Frontal cortex (tissue), 4 donors: ENCODE measurements around the gene OCEL1. TPM values are rescaled to one million over a fixed set of nuclear protein-coding genes. Genes with fewer than 3 reads are reported as not detected.

ENCODE experiments used
- DNase-seq, 2 donors: peaks; one replicate each; pipeline ENCODE4 v3.0.0; 2012; ENCODE audit warnings: low spot score in 2 of 2
- FAIRE-seq: peaks from 2 replicates; lab custom pipeline; 2012; peaks lifted over from hg19 to GRCh38; lab: Jason Lieb, UNC
- total RNA-seq: library from RNA; depleted of rRNA; stranded (reverse); fragments of >200 nt; gene quantifications from one replicate; pipeline ENCODE4 v1.2.3, GENCODE V29; 2014
- donor health status: control.
- donor health status: control.
- donor health status: control.

OCEL1 gene
- total RNA-seq, 1 donor from 2014 or later = 0.82 TPM

GRCh38 chr19:17236811-17237543, 11.0 kb downstream of the OCEL1 start:
- DNase-seq (no peak), FAIRE-seq (no peak)

- FAIRE-seq (no peak), DNase-seq (no peak)
Observed at GRCh38 chr19:17237747-17238706, 12.0 kb downstream of the OCEL1 start.

DNA sequence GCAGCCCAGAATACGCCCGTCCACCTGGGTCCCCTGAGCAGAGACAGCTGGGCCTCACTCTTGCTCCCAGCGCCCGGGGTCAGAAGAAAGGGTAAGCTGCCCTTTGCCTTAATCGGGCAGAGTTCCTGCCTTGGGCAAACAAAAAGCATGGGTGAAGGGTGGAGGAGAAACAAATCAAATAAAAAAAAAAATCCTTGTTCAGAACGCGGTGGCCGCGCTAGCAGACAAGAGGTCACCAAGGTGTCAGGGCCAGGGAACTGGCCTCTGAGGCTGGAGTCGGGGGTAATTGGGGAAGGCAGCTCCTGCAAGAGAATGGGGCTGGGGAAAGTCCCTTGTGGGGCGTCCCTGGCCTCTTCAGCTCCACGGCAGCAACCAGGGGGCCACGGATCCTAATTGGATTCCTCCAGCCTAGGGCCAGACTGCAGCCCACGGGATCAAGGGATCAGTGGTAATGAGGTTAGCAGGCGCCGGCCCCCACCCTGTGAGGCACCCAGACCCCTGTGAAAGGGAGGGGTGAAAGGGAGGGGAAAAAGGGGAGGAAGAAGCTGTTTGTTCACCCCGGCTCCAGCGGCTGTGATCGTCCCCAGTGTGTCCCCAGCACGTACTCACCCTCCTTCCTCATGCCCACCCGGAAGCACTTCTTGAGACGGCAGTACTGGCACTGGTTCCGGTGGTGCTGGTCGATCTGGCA, 14.2 kb downstream of the OCEL1 start:
- FAIRE-seq (no peak), DNase-seq (no peak)

DNA sequence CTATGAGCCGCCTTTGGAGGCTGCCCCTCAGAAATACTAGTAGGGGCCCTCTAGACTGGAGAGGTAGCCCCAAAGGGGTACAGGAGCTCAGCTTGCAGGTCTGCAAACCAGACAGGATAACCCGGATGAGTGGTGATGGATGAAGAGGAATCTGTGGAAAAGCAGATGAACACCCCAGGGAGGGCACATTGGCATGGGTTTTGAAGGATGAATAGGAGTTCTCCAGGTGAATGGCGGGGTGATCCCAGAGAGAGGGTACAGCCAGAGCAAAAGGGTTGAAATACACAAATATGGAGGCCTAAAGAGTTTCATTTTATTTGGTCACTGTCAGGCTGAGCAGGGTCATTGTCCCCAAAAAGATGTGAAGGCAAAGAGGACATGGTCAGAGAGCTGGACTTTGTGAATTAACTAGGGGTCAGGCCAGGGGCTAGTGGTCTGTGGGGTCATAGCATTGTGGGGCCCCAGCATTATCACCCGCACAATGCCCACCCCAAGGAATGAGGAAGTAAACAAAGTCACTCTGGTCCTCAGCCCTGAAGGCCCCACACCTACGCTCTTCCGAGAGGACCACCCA, 14.9 kb downstream of the OCEL1 start:
- DNase-seq (no peak), FAIRE-seq (no peak)

GRCh38 chr19:17242431-17243208, 16.6 kb downstream of the OCEL1 start:
- no peak for FAIRE-seq
- no peak for DNase-seq

- FAIRE-seq (no peak), DNase-seq (no peak)
Observed at GRCh38 chr19:17243211-17243829, 17.3 kb downstream of the OCEL1 start.

DNA sequence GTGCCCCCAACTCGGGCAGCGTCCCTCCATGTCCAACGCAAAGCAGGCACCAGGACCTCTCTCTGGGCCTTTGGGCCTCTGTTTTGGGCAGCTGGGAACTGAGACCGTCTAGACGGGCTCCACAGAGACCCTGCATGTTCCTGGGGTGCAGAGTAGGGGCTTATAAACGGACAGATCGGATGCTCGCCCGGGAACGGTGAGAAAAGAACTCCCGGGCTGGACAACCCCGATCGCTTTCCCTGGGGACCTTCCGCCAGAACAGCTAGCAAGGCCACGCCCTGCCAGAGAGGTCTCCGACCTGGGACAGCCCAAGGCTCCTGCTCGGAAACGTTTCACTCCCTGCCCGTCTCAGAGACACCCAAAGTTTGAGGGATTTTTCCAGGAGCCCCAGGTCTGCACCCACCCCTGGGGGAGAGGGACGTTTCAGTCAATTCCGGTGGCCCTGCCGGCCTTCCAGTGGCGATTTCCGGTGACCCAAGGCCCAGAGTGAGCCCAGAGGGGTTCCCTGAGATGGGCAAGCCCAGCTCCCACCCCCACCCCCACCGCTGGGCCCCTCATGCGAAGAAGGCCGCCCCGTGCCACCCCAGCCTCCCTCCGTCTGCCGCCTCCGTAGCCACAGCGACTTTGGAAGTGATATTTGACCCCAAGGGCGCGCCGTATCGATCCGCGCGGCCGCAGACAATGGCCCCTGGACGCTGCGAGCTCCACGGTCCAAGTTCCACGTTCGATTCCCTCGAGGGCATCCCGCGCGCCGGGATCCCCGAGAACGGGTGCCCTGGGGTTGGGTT, 18.0 kb downstream of the OCEL1 start:
- no peak for FAIRE-seq
- no peak for DNase-seq

DNA sequence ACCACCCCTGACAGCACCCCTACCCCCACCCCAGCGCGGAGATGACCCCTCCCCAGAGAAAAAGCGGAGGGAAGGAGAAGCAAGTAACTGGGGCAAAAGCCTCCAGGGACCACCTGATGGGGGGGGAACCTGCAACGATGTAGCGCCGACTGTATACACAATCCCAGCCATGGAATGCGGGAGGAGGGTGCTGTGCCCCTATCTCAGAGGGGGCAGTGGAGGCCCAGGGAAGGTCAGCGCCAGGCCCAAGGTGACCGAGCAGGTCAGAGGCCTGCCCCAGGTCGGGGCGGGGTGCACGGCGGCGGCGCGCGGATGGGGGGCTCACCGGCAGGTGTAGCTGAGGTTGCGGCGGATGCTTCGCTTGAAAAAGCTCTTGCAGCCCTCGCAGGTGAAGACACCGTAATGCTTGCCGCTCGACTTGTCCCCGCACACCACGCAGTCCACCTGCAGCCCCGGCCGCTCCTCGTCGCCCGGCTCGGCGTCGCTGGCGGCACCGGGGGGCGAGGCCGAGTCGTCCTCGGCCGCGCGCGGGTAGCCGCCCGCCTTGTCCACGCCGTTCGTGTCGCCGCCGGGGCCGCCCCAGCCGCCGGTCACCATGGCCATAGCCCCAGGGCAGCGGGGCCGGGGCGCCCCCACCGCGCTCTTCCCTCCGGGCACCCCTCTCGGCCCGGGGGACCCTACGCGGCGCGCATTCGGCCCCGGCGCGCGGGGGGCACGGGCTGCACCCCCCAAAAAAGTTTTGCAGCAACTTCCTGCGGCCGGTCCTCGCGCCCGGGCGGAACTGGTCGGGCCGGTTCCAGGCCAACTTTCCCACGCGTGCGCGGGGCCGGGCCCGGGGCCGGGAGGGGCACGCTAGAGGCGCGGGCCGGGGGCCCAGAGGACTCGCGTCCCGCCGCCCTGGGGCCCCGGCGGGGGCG, 18.9 kb downstream of the OCEL1 start:
- no peak for FAIRE-seq
- peak in 1 of 2 donors; percentile 72 for DNase-seq

GRCh38 chr19:17245535-17245984, 19.5 kb downstream of the OCEL1 start, which contains the start of gene NR2F6:
TSS of gene NR2F6 (minus strand) at chr19:17245919. CDS start at chr19:17245220, 699 bp downstream.
- DNase-seq (no peak), FAIRE-seq (no peak)

- DNase-seq (no peak), FAIRE-seq (no peak)
Observed at GRCh38 chr19:17246681-17247425, 20.8 kb downstream of the OCEL1 start.

DNA sequence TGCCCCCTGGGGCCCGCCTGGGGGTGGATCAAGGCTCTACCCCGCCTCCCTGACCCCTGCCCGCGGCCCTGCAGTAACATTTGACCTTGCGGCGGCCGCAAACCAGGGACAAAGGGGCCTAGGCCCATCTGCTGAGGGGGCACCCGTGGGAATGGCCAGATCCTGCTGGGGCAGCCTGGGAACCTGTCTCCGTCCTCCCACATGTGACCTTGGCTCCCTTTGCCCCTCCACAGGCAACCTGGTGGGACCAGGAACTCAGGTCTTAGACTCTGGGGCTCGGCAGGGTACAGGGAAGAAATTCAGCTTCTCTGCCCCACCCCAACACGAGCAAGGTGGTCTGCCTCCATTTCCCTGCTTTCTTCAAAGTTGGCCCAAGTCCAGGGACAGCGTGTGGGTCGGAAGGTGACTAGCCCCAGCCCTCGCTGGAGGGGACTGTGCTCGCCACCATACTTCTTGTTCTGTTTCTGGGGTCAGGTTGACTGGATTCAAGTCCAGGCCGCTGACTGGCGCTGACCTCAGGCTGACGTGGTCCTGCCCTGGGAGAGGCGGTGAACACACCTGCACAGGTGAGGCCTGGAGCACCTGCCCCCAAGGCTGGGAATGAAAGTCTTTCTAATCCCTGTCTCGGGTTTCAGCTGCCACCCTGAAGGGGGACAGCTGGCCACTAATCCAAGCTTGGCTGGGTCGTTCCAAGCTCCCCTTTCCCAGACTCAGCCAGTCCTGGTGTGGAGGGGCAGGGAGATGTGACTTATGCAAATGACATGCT, 22.2 kb downstream of the OCEL1 start:
- DNase-seq = no peak
- FAIRE-seq = no peak

GRCh38 chr19:17249887-17250548, 24.0 kb downstream of the OCEL1 start:
- FAIRE-seq = no peak

DNA sequence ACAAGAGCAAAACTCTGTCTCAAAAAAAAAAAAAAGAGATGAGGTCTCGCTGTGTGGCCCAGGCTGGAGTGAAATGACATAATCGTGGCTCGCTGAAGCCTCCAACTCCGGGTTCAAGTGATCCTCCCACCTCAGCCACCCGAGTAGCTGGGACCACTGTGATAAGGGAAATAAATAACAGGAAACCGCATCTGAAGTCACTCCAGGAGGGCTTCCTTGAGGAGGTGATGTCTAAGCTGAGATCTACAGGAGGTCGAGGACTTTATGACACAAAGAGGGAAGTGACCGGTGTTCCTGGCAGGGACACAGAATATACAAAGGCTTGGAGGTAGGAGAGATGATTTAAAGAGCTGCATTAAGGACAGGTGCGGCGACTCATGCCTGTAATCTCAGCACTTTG, 28.6 kb downstream of the OCEL1 start:
- DNase-seq = no peak
- no peak for FAIRE-seq

More at GRCh38 chr19:17249887-17250548, 24.0 kb downstream of the OCEL1 start:
- DNase-seq = no peak

GRCh38 chr19:17255150-17255621, 29.2 kb downstream of the OCEL1 start:
- no peak for DNase-seq
- FAIRE-seq = no peak

DNA sequence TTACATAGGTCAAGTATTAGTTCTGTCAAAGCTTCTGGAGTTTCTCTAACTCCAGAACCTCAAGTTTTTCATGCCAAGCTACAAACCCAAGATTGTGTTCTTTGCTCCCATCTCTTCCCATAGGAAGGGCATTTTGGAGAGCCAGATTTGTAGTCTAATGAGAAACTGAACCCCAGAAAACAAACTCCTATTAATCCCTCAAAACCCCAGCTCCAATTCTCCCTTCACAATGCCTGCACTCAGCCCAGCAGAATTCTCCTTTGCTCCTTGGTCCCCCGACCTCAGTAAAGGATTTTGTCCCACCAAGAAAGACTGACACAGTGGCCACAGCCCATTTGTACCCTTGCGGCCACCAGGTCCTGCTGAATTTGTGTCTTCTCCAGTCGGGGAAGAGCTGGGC, 30.1 kb downstream of the OCEL1 start:
- DNase-seq (no peak), FAIRE-seq (no peak)
